ENCODE results near the gene SGSM2. TPM values are rescaled to one million over a fixed set of nuclear protein-coding genes. Genes with fewer than 3 reads are reported as not detected.
"Not testable (repeated sequence)": the region's sequence is repeated elsewhere in the genome, so short reads cannot be mapped to it uniquely, and the experiment has no call there.

The SGSM2 gene
- total and polyA plus RNA-seq, 12 donors: 16.3 to 393 (median 52.9) TPM

DNA sequence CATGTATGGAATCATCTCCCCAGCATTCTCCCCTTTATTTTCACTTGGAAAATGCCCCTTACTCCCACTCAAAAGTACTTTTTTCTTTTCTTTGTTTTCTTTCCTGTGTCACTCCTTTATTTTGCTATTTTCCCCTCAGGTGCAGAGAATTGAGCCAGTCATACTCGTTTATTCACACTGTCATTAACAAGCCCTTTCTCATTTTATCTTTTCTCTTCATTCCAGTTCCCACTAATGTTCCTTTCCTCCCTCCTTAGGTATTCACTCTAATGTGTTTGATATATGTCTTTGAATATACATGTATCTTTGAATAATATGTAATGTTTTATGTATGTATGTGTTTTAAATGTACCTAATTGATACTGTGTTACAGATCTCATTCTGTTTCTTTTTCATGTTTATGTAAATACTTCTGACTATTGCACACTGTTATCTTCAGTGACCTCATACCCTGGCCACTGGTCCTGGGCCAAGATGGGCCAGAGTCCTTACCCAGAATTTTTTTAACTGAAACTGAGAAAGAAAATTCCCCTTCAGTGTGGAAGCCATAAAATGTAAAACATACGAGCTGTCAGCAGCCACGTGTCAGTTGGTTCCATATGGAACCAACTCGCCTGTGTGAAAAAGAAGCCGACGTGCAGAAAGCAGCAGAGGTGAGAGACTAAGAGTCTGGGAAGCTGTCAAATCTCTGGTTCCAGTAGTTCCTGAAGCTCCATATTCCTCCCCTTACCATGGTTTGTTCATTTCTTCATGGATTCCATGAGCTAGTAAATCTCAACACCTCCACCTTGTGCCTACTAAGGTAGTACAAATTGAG, 27.8 kb upstream of the SGSM2 start:
- H3K36me3 ChIP-seq (replicated peaks in 1 of 2): no peaks in the 10 kb centered on the region
- DNase-seq: peak in 6 of 7 donors; percentile 30 to 70 (median 50)
- no peaks in the 10 kb centered on the region for H3K9me3 ChIP-seq (replicated peaks in 1 of 3)
- peak overlapping the region in 2 of 5 donors; percentile 17 to 21 for H3K27ac ChIP-seq
- intact Hi-C loops (cut with DNase I): loop anchor here in 1 of 2 donors (5.0 kb wide), 1 partner anchor 38 kb away; no protein-coding TSS in a partner anchor
- no peak overlapping the region for H3K4me3 ChIP-seq
- TF ChIP-seq, protein P1, sequence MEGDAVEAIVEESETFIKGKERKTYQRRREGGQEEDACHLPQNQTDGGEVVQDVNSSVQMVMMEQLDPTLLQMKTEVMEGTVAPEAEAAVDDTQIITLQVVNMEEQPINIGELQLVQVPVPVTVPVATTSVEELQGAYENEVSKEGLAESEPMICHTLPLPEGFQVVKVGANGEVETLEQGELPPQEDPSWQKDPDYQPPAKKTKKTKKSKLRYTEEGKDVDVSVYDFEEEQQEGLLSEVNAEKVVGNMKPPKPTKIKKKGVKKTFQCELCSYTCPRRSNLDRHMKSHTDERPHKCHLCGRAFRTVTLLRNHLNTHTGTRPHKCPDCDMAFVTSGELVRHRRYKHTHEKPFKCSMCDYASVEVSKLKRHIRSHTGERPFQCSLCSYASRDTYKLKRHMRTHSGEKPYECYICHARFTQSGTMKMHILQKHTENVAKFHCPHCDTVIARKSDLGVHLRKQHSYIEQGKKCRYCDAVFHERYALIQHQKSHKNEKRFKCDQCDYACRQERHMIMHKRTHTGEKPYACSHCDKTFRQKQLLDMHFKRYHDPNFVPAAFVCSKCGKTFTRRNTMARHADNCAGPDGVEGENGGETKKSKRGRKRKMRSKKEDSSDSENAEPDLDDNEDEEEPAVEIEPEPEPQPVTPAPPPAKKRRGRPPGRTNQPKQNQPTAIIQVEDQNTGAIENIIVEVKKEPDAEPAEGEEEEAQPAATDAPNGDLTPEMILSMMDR (IDR thresholded peaks at IDR 0.05): no peak
- TF ChIP-seq POLR2A (IDR thresholded peaks at IDR 0.05): no peak
- 67 to 71% (median 69%) methylated on average over 6 of the region's 6 CpGs for WGBS, 4 donors
- no peaks in the 10 kb centered on the region for H3K27me3 ChIP-seq
- peaks cover 0 to 10% of the 10 kb centered on the region in 2 donors for H3K4me1 ChIP-seq (replicated peaks in 1 of 2)

DNA sequence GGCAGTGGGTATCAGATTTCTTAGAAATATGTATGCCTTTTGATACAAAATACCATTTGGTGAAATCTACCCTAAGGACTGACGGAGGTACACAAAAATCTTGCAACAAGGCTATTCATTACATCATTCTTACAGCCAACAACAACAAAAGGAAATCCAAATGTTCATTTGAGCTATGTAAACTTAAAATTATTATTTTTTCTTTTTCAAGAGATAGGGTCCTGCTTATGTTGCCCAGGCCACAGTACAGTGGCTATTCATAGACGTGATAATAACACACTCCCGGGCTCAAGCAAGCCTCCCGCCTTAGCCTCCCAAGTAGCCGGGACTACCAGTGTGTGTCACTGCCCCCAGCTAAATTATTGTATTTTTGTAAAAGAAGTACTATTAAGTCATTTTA, 24.6 kb upstream of the SGSM2 start:
- Histone ChIP-seq H3K27ac (peak overlapping the region in 1 of 5 donors; percentile 11), H3K9me3 (replicated peaks in 1 of 3) (no peaks in the 10 kb centered on the region), H3K36me3 (replicated peaks in 1 of 2) (no peaks in the 10 kb centered on the region), H3K27me3 (no peaks in the 10 kb centered on the region), H3K4me1 (replicated peaks in 1 of 2) (peaks cover 0 to 9% of the 10 kb centered on the region in 2 donors), H3K4me3 (no peak overlapping the region)
- TF ChIP-seq, protein P1 (IDR thresholded peaks at IDR 0.05): no peak
- TF ChIP-seq POLR2A (IDR thresholded peaks at IDR 0.05): no peak
- WGBS, 4 donors: 78 to 87% (median 80%) methylated on average over 5 of the region's 5 CpGs
- intact Hi-C loops (cut with DNase I): loop anchor here in 1 of 2 donors (5.0 kb wide), 1 partner anchor 35 kb away; no protein-coding TSS in a partner anchor
- DNase-seq: no peak

DNA sequence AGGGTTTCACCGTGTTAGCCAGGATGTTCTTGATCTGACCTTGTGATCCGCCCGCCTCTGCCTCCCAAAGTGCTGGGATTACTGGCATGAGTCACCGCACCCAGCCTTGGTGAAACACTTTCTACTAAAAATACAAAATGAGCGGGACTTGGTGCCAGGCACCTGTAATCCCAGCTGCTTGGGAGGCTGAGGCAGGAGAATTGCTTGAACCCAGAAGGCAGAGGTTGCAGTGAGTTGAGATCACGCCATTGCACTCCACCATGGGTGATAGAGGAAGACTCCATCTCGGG, 20.4 kb upstream of the SGSM2 start:
- DNase-seq: peak; percentile 45 to 79 (median 74)
- H3K9me3 ChIP-seq (replicated peaks in 1 of 3); H3K27ac ChIP-seq; H3K4me3 ChIP-seq; H3K36me3 ChIP-seq (replicated peaks in 1 of 2); H3K27me3 ChIP-seq; H3K4me1 ChIP-seq (replicated peaks in 1 of 2); intact Hi-C loops (cut with DNase I): not testable (repeated sequence)
- 48 to 68% (median 57%) methylated on average over 7 of the region's 7 CpGs for WGBS, 4 donors

DNA sequence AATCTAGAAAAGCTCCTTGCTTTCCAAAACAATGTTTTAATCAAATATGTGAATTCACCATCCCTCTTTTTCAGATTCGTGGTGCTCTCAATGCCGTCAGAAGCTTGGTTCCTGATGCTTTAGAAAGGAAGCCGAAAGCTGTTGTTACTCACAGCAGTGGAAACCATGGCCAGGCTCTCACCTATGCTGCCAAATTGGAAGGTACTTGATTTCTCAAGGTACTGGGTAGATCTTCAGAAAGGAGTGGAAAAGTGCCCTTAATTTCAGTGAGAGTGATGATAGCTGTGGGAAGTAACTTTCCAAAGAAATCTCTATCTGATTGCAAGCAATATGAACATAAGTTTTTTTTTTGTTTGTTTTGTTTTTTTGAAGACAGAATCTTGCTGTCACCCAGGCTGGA, 19.5 kb upstream of the SGSM2 start:
- Histone ChIP-seq H3K27me3 (no peaks in the 10 kb centered on the region), H3K9me3 (replicated peaks in 1 of 3) (no peaks in the 10 kb centered on the region), H3K36me3 (replicated peaks in 1 of 2) (peaks cover 0 to 14% of the 10 kb centered on the region in 2 donors), H3K27ac (no peak overlapping the region), H3K4me3 (no peak overlapping the region), H3K4me1 (replicated peaks in 1 of 2) (no peaks in the 10 kb centered on the region)
- DNase-seq: no peak
- intact Hi-C loops (cut with DNase I): no loop called here
- WGBS, 4 donors: 91 to 93% (median 92%) methylated on average over 3 of the region's 3 CpGs
- TF ChIP-seq, protein P1 (IDR thresholded peaks at IDR 0.05): no peak
- no peak for TF ChIP-seq POLR2A (IDR thresholded peaks at IDR 0.05)

DNA sequence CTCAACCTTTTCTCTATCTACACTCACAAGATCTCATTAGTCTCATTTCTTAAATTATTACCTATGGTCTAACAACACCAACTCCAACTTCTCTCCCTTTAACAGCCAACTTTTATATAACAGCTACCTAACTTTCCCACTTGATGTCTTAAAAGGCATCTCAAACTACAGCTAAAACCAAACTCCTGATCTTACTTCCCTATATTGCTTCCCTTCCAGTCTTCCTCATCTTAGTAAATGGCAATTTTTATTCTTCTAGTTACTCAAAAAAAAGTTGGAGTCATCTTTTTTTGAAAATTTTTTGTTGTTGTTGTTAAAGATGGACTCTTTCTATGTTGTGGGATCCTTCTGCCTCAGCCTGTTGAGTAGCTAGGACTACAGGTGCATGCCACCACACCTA, 18.2 kb upstream of the SGSM2 start:
- Histone ChIP-seq H3K27me3 (no peaks in the 10 kb centered on the region), H3K27ac (no peak overlapping the region), H3K4me3 (no peak overlapping the region), H3K36me3 (replicated peaks in 1 of 2) (peaks cover 0 to 27% of the 10 kb centered on the region in 2 donors), H3K4me1 (replicated peaks in 1 of 2) (no peaks in the 10 kb centered on the region), H3K9me3 (replicated peaks in 1 of 3) (no peaks in the 10 kb centered on the region)
- no peak for TF ChIP-seq POLR2A (IDR thresholded peaks at IDR 0.05)
- TF ChIP-seq, protein P1 (IDR thresholded peaks at IDR 0.05): no peak
- intact Hi-C loops (cut with DNase I): no loop called here
- DNase-seq: no peak

Data from adrenal gland (tissue), 12 donors.